ENCODE data around the gene DUX4. TPM values are rescaled to one million over a fixed set of nuclear protein-coding genes. Genes with fewer than 3 reads are reported as not detected.
A peak's percentile ranks its signal among the peaks of the same experiment; 100 is the strongest.
"Not testable (repeated sequence)": the region's sequence is repeated elsewhere in the genome, so short reads cannot be mapped to it uniquely, and the experiment has no call there.

DUX4 gene
- not detected for total RNA-seq
- polyA plus RNA-seq = not detected

DNA sequence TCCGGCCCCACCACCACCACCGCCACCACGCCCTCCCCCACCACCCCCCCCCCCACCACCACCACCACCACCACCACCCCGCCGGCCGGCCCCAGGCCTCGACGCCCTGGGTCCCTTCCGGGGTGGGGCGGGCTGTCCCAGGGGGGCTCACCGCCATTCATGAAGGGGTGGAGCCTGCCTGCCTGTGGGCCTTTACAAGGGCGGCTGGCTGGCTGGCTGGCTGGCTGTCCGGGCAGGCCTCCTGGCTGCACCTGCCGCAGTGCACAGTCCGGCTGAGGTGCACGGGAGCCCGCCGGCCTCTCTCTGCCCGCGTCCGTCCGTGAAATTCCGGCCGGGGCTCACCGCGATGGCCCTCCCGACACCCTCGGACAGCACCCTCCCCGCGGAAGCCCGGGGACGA lies at the start of gene DUX4:
TSS of gene DUX4 (plus strand) at position 347 of the 400 bp plus-strand sequence. CDS start at position 347, 0 bp downstream.
- intact Hi-C loops (cut with DNase I); H3K4me1 ChIP-seq; H3K9me3 ChIP-seq; H3K27ac ChIP-seq; H3K4me3 ChIP-seq; DNase-seq; H3K36me3 ChIP-seq; H3K27me3 ChIP-seq: not testable (repeated sequence)
- WGBS, 2 donors = 75 to 85% methylated on average over 1 to 6 of the region's 32 CpGs

DNA sequence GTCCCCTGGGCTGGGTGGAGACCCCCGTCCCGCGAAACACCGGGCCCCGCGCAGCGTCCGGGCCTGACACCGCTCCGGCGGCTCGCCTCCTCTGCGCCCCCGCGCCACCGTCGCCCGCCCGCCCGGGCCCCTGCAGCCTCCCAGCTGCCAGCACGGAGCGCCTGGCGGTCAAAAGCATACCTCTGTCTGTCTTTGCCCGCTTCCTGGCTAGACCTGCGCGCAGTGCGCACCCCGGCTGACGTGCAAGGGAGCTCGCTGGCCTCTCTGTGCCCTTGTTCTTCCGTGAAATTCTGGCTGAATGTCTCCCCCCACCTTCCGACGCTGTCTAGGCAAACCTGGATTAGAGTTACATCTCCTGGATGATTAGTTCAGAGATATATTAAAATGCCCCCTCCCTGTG lies 1.9 kb downstream of the DUX4 start:
- WGBS, 2 donors = 52 to 76% methylated on average over 28 to 29 of the region's 33 CpGs
- intact Hi-C loops (cut with DNase I); H3K27ac ChIP-seq: not testable (repeated sequence)

DNA sequence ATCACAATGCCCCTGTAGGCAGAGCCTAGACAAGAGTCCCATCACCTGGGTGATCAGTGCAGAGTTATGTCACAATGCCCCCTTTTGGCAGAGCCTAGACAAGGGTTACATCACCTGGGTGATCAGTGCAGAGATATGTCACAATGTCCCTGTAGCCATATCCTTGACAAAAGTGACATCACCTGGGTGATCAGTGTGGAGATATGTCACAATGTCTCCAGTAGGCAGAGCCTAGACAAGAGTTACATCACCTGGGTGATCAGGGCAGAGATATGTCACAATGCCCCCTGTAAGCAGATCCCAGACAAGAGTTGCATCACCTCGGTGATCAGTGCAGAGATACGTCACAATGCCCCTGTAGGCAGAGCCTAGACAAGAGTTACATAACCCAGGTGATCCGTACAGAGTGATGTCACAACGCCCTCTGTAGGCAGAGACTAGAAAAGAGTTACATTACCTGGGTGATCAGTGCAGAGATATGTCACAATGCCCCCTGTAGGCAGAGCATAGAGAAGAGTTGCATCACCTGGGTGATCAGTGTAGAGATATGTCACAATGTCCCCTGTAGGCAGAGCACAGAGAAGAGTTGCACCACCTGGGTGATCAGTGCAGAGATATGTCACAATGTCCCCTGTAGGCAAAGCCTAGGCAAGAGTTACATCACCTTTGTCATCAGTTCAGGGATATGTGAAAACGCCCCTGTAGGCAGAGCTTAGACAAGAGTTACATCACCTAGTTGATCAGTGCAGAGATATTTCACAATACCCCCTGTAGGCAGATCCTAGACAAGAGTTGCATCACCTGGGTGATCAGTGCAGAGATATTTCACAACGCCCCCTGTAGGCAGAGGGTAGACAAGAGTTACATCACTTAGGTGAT lies 4.4 kb downstream of the DUX4 start:
- intact Hi-C loops (cut with DNase I); H3K4me3 ChIP-seq; H3K9me3 ChIP-seq; H3K27ac ChIP-seq; H3K36me3 ChIP-seq; H3K27me3 ChIP-seq; H3K4me1 ChIP-seq: not testable (repeated sequence)
- 36 to 48% methylated on average over 4 to 5 of the region's 6 CpGs for WGBS, 2 donors
- DNase-seq = peak; percentile 40

More for the DNA sequence above, 1.9 kb downstream of the DUX4 start:
- not testable (repeated sequence) for H3K27me3 ChIP-seq, H3K36me3 ChIP-seq, H3K4me3 ChIP-seq, DNase-seq, H3K9me3 ChIP-seq, H3K4me1 ChIP-seq

DNA sequence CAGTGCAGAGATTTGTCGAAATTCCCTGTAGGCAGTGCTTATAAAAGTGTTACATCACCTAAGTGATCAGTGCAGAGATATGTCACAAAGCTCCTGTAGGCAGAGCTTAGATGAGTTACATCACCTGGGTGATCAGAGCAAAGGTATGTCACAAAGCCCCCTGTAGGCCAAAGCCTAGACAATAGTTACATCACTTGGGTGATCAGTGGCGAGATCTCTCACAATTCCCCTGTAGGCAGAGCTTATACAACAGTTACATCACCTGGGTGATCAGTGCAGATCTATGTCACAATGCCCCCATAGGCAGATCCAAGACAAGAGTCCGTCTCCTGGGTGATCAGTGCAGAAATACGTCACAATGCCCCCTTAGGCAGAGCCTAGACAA lies 5.0 kb downstream of the DUX4 start:
- H3K4me3 ChIP-seq; H3K27ac ChIP-seq; H3K4me1 ChIP-seq; intact Hi-C loops (cut with DNase I); DNase-seq; H3K36me3 ChIP-seq; H3K9me3 ChIP-seq; H3K27me3 ChIP-seq: not testable (repeated sequence)
- 23 to 24% methylated on average over 4 of the region's 4 CpGs for WGBS, 2 donors

DNA sequence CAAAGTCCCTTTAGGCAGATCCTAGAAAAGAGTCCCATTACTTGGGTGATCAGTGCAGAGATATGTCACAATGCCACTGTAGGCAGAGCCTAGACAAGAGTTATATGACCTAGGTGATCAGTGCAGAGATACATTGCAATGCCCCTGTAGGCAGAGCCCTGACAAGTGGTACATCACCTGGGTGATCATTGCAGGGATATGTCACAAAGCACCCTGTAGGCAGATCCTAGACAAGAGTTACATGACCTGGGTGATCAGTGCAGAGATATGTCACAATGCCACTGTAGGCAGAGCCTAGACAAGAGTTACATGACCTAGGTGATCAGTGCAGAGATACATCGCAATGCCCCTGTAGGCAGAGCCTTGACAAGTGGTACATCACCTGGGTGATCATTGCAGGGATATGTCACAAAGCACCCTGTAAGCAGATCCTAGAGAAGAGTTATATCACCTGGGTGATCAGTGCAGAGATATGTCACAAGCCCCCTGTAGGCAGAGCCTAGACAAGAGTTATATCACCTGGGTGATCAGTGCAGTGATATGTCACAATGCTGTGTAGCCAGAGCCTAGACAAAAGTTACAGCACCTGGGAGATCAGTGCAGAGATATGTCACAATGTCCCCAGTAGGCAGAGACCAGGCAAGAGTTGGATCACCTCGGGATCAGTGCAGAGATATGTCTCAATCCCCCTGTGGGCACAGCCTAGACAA lies 5.6 kb downstream of the DUX4 start:
- no CpG with 5 or more reads among the region's 2 CpGs for WGBS, 2 donors
- H3K27ac ChIP-seq; H3K36me3 ChIP-seq; H3K27me3 ChIP-seq; intact Hi-C loops (cut with DNase I); H3K9me3 ChIP-seq; H3K4me1 ChIP-seq; H3K4me3 ChIP-seq: not testable (repeated sequence)
- peak; percentile 35 for DNase-seq

DNA sequence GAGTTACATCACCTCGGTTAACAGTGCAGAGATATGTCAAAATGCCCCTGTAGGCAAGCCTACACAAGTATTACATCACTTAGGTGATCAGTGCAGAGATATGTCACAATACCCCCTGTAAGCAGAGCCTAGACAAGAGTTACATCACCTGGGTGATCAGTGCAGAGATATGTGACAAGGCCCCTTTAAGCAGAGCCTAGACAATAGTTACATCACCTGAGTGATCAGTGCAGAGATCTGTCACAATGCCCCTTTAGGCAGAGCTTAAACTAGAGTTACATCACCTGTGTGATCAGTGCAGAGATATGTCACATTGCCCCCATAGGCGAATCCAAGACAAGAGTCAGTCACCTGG lies 6.1 kb downstream of the DUX4 start:
- DNase-seq; intact Hi-C loops (cut with DNase I); H3K27ac ChIP-seq; H3K4me1 ChIP-seq; H3K36me3 ChIP-seq; H3K27me3 ChIP-seq; H3K9me3 ChIP-seq; H3K4me3 ChIP-seq: not testable (repeated sequence)
- 0% methylated on average over 1 of the region's 2 CpGs for WGBS, 2 donors

DNA sequence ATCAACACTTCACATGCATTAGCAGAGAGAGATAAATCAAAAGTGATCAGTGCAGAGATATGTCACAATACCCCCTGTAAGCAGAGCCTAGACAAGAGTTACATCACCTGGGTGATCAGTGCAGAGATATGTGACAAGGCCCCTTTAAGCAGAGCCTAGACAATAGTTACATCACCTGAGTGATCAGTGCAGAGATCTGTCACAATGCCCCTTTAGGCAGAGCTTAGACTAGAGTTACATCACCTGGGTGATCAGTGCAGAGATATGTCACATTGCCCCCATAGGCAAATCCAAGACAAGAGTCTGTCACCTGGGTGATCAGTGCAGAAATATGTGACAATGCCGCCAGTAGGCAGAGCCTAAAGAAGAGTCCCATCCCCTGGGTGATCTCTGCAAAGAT lies 7.4 kb downstream of the DUX4 start:
- WGBS, 2 donors = 5 to 11% methylated on average over 1 of the region's 1 CpG
- H3K27ac ChIP-seq; H3K4me1 ChIP-seq; intact Hi-C loops (cut with DNase I); H3K27me3 ChIP-seq; H3K9me3 ChIP-seq; H3K4me3 ChIP-seq; H3K36me3 ChIP-seq: not testable (repeated sequence)
- DNase-seq = peak; percentile 17

DNA sequence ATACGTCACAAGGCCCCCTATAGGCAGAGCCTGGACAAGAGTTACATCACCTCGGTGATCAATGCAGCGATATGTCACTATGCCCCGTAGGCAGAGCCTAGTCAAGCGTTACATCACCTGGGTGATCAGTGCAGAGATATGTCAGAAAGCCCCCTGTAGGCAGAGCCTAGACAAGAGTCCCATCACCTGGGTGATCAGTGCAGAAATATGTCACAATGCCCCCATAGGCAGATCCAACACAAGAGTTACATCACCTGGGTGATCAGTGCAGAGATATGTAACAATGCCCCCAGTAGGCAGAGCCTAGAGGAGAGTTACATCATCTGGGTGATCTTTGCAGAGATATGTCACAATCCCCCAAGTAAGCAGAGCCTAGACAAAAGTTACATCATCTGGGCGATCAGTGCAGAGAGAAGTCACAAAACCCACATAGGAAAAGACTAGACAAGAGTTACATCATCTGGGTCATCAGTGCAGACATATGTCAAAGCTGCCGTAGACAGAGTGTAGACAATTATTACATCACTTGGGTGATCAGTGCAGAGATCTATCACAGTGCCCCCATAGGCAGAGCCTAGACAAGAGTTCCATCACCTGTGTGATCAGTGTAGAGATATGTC lies 8.0 kb downstream of the DUX4 start:
- peak; percentile 69 for DNase-seq
- H3K4me1 ChIP-seq; H3K36me3 ChIP-seq; intact Hi-C loops (cut with DNase I); H3K27ac ChIP-seq; H3K27me3 ChIP-seq; H3K9me3 ChIP-seq; H3K4me3 ChIP-seq: not testable (repeated sequence)
- WGBS, 2 donors = 44 to 57% methylated on average over 3 of the region's 7 CpGs

DNA sequence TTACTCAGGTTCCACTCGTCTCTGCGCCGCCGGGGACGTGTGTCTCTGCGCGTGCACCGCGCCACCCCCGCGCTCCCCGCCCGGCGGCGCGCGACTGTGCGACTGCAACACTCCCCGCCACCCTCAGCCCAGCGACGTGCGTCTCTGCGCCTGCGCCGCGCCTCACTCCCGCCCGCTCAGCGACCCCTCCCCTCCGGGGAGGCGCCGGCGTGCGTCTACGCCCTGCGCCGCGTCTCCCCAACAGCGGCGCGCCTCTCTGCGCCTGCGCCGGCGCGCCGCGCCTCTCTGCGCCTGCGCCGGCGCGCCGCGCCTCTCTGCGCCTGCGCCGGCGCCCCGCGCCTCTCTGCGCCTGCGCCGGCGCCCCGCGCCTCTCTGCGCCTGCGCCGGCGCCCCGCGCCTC lies 29.9 kb downstream of the DUX4 start:
- H3K27ac ChIP-seq; intact Hi-C loops (cut with DNase I): not testable (repeated sequence)

More for the DNA sequence above, 29.9 kb downstream of the DUX4 start:
- 81 to 94% methylated on average over 44 of the region's 73 CpGs for WGBS, 2 donors
- H3K4me1 ChIP-seq, H3K9me3 ChIP-seq, H3K4me3 ChIP-seq, H3K36me3 ChIP-seq, H3K27me3 ChIP-seq: not testable (repeated sequence)
- DNase-seq = peak; percentile 40

Small RNAs within 50 kb of the gene (small RNA-seq; reads per million reads assigned to genes)
- 0 reads per million in 3 donors for gene AC215524.1

Other genes with a start within 250 kb of the DUX4 start
- gene FRG1, start 232.9 kb upstream of the DUX4 start, total RNA-seq = 10 to 100 TPM; 38.0 to 52.3 (median 47.3) TPM
- 10 to 100 TPM; 31.2 to 39.3 (median 34.9) TPM for gene FRG1, start 232.9 kb upstream of the DUX4 start, polyA plus RNA-seq
- gene FRG2, start 146.5 kb upstream of the DUX4 start, total RNA-seq = not detected
- not detected for gene FRG2, start 146.5 kb upstream of the DUX4 start, polyA plus RNA-seq
- not detected for gene DBET, start 109.3 kb upstream of the DUX4 start, total RNA-seq
- not detected for gene DBET, start 109.3 kb upstream of the DUX4 start, polyA plus RNA-seq

All from sigmoid colon (tissue), 7 donors.